HG03354 (cell line): ENCODE results near the gene LRBA.

Experiments used
- ATAC-seq: cut with Tn5 transposase; IDR thresholded peaks from one replicate; pipeline ENCODE4 v1.9.1; 2021; ENCODE audit warnings: mild to moderate bottlenecking; ENCODE audit not compliant: unreplicated experiment, poor library complexity, severe bottlenecking

Gene LRBA

DNA sequence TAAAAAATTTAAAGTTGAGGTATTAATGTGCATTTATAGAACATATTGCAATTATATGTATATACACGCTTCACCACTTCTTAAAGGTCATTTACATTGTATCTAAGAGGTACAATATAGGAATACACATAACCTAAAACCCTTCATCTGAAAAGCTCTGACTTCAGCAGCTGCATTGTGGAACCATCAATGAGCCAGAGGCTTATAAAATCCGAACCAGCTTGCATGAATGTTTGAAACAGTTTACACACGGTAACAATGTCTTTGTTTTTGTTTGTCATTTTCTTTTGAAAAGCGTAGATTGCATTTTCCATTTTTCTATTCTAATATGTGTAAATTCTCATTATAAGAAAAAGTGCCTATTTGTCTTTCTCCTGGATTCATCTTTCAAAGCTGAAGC is 715.3 kb downstream of the LRBA start:
- ATAC-seq = no peak

DNA sequence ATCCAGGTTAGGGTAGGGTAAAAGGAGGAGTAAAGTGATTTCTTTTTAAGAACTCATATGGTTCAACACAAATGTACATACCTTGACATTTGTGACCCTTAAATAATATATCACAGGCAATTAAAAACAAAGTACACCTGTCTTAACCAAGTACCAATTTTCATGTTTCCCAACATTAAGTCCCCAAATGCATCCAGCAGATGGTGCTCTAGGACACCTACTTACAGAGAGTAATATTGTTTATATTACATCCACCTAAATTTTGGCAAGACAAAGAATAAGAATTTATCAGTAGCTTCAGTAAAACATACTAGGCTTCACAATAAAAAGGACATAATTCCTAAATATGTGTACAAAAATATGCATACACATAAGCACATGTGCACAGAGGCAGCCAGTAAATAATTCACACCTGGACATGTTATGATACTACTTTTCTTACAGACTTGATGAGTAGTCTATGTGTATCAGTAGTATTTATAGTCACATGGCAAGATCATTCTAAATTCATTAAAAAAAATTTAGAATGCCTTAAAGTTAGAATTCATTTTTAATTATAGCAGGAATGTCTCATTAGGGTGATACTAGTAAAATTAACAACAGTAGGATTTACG is 717.1 kb downstream of the LRBA start:
- no peak for ATAC-seq

DNA sequence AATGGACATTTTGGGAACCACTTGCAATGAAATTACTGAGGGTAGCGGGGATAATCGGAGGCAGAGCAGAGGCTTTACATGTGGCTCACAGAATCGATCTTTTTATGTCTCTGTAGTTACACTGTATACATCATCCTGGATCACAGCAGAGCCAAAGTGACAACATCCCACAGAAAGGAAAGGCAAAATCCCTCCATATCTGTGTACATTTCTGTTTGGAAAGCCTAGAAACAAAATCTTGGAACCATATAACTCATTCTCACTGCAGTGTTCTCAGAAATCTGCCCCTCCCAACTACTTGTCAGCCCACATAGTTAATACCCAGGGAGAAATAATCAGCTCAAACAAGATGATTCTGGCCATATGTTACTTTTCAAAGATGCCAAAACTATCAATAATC is 725.2 kb downstream of the LRBA start:
- ATAC-seq = no peak

DNA sequence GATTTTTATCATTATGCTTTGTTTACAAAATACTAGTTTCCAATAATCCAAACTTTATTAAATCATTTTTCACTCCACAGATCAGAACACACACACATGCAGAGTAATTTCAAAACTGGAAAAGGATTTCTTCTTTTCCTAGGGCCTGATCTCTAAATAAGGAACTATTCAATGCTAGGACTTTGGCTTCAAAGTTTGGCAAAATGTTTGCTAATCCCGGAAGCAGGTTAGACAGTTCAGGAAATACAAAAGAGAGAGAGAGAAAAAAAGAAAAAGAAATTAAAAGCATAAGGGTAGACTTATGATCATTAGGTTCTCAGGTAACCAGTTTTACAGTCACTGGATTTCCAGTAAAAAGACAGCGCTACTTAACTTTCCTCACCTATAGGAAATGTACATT is 725.9 kb downstream of the LRBA start:
- ATAC-seq = no peak

DNA sequence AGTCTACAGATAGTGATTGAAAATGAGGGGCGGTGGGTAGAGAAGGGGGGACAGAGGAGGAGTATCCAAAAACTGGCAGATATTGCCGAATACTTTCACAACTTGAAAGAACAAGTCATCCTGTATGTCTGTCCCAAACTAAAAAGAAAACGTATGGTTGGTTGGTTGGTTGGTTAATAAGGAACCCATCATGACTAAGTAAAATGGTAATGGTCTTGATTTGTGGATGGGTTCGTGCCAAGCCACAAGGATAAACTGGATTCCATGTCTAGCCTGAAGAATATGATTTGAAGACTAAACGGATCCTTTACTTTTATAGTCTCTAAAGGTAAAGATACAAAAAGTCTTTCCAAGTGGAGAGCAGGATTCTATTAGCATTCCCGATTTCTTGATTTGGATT is 728.4 kb downstream of the LRBA start:
- no peak for ATAC-seq

DNA sequence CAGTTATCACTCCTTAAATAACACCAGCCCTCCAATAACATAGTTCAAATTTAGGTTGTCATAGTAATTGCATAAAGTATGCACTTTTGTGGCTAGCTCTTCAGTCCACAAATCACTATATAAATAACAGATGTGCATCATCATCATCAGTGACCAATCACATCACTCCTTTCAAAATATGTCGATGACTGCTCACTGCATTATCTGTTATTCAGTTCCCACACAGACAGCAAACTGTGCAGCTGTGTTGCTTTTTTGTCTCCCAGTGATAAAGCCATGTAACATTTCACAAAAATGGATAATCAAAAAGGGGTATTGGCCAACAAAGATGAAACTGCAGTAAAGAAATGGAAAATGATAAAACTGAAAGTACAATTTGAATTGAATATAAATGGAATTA is 731.4 kb downstream of the LRBA start:
- ATAC-seq = no peak

DNA sequence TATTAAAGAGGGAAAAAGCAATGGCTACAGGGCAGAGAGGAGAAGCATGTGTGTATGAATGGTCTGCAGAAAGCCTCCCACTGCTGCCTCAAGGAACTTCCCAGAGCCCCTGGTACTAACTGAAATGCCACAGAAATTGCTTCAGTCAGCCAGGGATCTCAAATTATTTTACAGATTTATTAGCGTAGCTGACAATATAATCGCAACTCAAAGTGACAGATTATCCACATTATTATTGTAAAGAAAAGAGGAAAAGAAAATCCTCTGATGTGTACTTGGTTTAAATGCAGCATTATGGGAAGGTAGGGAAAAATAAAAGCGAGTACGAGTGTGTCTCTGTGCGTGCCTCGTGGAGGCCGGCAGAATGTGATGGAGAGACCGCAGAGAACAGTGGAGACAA is 734.1 kb downstream of the LRBA start:
- ATAC-seq = no peak

DNA sequence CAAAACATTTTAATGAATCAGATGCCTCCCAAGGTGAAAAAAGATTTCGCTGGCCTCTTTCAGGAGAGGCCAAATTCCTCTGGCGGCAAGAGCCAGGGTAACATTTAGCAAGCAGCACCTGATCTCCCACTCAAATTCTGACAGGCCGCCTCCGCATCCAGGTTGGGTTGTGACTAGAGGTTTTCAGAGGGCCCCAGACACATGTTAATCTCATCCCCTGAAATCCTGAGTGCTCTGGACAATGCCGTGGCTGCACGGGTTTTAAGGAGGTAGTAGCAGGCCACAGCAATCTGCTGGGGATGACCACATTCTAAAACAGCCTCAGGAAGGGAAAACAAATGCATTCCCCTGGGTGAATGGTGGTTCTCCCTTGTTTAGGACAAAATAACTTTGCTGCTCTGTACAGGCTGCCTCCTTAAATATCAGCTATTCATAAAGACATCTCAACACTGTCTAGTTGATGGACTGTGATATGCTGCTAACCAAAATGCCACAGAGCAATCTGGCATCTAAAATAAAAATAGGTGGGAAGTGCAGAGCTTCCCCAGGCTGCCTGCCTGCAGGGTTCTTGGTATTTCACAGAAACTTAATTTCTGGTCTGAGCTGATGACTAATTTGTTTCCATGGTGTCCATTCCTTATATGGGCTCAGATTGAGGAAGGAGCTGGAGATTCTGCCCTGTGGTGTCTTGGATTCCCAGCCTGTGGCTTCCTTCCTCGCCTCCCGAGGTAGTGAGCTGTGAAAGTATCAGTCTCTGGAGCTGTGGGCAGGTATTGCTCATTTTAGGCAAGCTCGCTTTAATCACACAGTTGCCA is 734.8 kb downstream of the LRBA start:
- no peak for ATAC-seq

DNA sequence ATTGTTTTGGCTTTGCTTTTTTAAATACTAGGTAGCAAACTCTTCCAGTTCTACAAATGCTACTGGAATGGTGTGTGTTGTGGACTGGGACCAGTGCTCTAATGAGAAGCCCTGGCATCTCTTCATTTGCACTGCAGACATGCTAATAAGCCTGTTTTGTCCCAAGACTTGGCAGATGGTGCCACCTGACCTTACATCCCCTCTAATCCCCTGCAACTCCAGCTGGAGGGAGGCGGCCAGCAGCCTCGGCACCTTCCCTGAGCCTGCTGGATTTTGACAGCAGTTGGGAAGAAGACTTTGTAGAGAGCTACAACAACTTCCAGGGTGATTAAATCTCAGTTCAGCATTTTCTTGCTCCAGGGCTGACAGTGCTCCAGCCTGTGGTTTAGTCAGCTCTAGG is 736.9 kb downstream of the LRBA start:
- no peak for ATAC-seq

DNA sequence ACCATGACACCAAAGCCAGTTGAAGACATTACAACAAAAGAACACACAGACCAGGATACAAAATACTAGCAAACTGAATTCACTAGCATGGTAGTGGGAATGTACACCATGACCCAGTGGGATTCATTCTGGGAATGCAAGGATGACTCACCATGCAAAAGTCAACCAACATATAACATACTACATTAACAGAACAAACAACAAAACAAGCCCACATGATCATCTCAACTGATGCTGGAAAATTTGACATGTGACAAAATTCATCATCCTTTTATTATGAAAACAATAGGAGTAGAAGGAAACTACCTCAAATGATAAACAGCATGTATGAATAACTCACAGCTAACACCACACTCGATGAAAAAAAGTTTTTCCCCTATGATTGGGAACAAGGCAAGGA is 746.6 kb downstream of the LRBA start:
- no peak for ATAC-seq

DNA sequence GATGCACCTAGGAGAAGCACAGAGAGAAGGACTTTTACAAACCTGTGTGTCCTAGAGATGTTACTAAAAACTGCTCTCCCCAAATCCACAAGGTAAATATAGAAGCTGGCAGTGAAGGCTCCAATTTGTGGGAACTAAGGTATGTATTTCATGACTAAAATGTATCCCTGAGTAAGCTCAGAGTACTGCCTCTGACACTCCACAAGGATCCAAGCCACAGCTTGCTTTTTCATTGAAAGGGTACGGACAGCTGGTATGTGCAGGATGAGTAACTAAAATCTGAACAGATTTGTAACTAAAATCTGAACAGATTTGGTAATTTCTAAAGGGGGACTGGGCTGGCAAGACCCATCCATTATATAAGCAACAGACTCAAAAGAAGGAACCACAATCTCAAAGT is 749.3 kb downstream of the LRBA start:
- no peak for ATAC-seq

DNA sequence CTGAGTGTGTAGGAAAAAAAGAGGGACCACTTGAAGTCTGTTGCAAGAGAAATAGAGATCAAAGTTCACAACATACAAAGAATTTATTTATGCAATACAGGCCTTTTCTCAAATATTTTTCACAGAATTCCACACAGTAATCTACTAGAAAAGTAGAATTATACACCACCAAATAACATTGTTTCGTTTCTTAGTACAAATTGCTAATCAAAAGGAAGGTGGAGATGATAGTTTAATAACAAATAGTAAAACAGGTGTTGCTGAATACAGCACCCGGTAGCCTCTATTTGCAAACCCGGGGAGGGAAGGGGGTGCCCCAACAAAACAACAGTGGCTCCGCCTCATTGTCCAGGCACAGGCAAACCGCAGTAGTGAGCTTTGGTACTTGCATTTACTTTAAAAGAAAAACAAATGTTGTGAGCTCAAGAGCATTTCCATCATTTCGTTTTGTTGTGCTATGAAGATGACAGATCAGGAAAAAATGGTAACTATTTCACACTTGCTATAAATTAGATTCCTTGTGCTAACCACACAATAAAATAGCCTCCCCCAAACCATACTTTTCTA is 750.4 kb downstream of the LRBA start:
- no peak for ATAC-seq

DNA sequence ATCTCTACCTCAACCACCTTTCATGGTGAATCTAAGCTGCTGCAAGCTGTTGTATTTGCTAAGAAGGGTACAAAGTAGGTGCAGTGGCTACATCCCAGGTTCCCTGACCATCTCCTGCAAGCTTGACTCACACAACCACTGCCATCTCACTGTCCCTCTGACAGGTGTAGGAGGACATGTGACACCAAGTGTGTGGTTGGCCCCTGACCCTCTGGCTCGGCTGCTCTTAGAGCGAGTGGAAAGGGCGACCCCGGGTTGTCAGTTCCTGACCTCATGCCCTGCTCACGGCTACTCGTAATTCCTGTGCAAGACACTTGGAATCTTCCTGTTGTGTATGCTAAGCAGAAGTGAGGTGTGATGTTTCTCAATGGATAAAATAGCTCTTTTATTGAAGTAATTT is 752.5 kb downstream of the LRBA start:
- ATAC-seq = no peak

DNA sequence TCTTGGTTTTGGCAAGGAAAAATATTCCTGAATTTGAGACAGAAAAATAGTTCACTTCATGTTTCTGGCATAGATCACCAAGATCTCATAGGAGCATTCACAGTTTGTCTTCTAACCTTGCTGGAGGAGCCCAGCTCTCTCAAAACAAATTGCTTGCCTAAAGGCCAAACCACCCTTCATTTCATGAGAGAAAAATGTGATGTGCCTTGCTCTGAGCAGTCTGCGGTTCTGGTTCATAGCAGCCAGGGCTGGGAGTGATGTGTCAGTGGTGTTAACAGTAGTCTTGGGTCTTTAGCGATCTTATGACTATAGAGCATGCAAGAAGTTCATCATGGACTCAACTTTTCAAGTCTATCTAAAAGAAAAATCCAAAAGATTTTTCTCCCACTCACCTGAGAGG is 753.5 kb downstream of the LRBA start:
- no peak for ATAC-seq

DNA sequence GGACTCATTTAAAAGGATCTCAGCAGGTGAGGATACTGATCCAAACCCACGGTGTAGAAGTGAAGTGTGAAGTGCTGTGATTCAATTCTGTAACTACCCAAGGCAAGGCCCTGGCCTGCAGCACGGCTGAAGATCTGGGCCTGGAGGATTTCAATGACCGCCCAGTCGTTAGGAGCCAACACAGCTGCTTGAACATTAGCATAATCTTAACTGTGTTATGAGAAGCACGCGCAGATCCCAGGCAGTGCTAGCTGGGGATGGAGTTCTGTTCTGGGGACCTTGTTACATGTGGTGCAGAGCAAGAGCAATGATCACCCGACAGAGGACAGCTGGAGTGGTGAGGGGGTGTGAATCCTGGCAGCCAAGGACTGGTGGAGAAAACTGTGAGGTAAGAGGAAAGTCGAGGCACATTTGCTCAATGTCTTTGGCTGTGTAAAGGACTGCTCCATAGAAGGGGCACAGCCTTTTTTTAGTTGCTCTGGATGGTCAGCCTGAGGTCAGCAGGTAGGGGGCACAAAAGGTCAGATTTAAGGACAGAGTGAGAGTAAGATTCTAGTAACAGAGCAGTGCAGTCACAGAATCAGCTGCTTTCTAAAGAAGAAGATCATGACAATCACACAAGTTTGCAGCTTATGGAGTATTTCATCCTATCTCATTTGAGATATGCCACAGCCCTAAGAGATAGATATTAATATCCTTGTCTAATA is 755.1 kb downstream of the LRBA start:
- no peak for ATAC-seq

DNA sequence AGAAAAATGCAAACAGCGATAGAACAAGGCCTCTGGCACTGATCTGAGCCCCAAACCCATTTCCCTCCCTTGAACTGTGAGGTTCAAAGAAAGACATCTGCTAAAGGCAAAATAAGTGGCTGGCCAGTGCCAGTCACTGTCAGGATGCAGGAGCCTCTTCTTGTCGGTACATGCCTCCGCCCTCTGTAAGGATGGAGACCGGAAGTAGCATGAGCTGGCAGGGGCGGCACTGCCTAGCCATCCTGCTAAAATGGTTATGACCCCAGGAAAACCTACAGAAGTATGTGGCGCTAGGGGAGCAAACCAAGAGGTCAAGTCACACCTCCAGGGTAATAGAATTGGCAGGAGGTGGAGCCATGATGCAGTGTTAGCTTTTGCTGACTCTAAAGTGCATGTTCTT is 756.5 kb downstream of the LRBA start:
- no peak for ATAC-seq

DNA sequence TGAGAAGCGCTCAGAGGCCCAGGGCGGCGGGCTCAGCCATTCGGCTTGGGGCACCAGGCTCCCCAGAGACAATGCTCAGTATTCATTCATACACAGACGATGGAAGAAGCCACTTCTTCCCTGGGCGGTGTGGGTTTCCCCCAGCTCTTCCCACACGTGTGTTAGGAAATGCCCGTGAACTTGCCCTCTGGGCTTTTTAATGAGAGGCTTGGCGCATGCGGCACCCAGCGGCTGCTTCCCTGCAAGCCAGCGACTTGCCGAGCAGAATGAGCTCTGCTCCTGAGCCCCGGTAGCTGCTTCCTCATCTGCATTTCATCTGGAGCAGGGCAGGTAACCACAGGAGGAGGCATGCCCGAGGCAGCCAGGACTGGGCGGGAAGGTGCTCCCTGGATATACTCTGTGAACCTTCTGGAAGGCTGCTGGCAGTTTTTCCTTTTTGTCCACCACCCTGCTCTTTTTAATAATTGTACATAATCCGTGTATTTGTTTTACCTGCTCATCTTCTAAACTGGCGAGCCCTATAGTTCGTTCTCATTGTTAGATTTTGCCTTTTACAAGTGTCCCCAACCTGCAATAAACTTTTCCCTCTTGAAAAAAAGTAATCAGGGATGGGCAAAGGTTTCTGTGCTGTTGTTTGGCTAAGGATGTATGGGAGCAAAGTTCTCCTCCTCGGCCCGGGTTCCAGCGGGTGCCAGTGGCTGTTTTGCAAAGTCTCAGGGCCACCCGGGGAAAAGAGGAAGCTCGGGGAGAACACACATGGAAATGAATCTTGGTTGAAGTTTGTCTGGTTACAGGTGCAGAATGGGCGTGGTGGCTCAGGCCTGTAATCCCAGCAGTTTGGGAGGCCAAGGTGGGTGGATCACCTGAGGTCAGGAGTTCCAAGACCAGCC is 758.0 kb downstream of the LRBA start:
- no peak for ATAC-seq

DNA sequence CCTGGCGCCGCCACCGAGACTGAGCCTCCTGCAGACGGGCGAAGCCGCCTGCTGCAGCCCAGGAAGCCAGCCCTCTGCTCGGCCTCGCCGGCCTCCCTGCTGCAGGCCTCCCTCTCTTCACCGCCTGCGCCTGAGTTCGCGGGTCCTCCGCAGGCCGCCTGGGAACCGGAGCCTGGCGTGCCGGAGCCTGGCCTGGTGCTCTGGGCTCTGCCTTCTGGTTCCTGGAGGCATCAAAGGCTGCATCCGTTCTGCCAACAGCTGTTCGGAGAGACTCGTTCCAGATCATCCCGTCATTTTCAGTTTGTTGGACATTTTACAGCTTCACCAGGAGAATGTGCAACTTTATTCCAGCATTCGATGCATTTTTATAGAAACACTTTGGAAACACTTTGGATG is 758.9 kb downstream of the LRBA start:
- ATAC-seq = no peak

DNA sequence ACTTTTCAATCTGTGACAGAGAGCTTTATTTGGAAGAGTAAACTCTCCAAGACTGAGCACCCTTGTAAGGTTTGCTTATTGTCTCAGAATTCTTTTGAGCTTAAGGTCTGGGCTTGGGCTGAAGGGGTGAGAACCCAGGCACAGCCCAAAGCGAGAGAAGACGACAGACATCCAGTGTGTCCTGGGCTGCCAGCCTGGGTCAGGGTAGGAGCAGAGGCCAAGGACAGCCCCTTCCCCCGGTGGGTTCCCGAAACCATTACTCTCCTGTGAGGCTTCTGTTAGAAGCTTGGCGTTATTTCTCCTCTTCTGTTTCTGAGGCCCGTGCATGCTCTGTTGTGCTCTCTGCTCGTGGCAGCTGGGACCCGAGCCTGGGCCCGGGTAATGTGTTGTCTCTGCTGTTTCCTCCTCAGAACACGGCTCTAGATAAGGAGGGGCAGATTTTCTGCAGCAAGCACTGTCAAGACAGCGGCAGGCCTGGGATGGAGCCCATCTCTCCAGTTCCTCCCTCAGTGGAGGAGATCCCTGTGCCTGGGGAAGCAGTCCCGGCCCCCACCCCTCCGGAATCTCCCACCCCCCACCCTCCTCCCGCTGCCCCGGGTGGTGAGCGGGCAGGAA is 759.4 kb downstream of the LRBA start:
- no peak for ATAC-seq
